PFSK-1 (cell line): Measurements from ENCODE around the gene NAA20.

Source experiments
- POLR2AphosphoS5 ChIP-seq: IDR thresholded peaks from 2 replicates; pipeline ENCODE4 v1.6.1; 2012; ENCODE audit warnings: low read depth, mild to moderate bottlenecking, control low read depth, low read length, moderate library complexity
- SIN3A ChIP-seq: IDR thresholded peaks from 2 replicates; pipeline ENCODE4 v1.6.1; 2012; ENCODE audit warnings: mild to moderate bottlenecking, low read length, moderate library complexity, borderline replicate concordance; ENCODE audit not compliant: insufficient read depth
- TAF1 ChIP-seq: IDR thresholded peaks from 2 replicates; pipeline ENCODE4 v1.6.1; 2012; ENCODE audit warnings: low read length, control low read depth, borderline replicate concordance; ENCODE audit not compliant: insufficient read depth
- TF ChIP-seq, protein P1 (sequence below), 2 experiments: IDR thresholded peaks; 2 replicates each; pipeline versions ENCODE4 v1.6.1 to v1.8.0; 2011 to 2012; ENCODE audit warnings: low read depth in 2 of 2, low read length in 2 of 2, control low read depth in 1 of 2, inconsistent platforms in 1 of 2, mild to moderate bottlenecking in 1 of 2, moderate library complexity in 1 of 2; ENCODE audit not compliant: insufficient read depth in 1 of 2

DNA sequence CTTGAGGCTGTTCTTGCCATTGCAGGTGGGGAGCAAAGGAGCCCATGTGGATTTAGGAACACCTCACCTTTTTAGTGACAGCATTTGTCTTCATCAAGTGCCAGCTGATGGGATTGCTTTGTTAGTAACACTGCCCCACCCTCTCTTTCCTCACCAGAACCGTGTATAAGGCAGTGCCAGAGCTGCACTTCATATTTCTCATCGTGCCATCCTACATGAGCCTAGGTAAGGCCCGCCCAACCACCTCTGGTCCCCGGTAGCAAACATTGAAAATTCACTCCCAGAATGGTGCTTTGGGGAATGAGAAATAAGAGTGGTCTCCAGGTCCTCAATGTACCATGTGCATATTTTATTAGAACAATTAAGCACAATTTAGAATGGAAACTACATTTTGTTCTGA lies 57.9 kb downstream of the NAA20 start:
- no peak for TF ChIP-seq POLR2AphosphoS5
- TF ChIP-seq, protein P1, sequence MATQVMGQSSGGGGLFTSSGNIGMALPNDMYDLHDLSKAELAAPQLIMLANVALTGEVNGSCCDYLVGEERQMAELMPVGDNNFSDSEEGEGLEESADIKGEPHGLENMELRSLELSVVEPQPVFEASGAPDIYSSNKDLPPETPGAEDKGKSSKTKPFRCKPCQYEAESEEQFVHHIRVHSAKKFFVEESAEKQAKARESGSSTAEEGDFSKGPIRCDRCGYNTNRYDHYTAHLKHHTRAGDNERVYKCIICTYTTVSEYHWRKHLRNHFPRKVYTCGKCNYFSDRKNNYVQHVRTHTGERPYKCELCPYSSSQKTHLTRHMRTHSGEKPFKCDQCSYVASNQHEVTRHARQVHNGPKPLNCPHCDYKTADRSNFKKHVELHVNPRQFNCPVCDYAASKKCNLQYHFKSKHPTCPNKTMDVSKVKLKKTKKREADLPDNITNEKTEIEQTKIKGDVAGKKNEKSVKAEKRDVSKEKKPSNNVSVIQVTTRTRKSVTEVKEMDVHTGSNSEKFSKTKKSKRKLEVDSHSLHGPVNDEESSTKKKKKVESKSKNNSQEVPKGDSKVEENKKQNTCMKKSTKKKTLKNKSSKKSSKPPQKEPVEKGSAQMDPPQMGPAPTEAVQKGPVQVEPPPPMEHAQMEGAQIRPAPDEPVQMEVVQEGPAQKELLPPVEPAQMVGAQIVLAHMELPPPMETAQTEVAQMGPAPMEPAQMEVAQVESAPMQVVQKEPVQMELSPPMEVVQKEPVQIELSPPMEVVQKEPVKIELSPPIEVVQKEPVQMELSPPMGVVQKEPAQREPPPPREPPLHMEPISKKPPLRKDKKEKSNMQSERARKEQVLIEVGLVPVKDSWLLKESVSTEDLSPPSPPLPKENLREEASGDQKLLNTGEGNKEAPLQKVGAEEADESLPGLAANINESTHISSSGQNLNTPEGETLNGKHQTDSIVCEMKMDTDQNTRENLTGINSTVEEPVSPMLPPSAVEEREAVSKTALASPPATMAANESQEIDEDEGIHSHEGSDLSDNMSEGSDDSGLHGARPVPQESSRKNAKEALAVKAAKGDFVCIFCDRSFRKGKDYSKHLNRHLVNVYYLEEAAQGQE (IDR thresholded peaks at IDR 0.05; ENCODE audit: insufficient read depth in 1 of 2, low read depth in 2 of 2, low read length in 2 of 2): no peak
- no peak for TF ChIP-seq SIN3A
- TF ChIP-seq TAF1: no peak
